Progenitor cell of endocrine pancreas (in vitro differentiated cells): Measurements from ENCODE around the gene TNP2. TPM values are rescaled to one million over a fixed set of nuclear protein-coding genes. Genes with fewer than 3 reads are reported as not detected.

Experiments
- DNase-seq: peaks from one replicate; pipeline ENCODE4 v3.0.0; 2021; ENCODE audit warnings: low spot score; ENCODE audit not compliant: unreplicated experiment
- H3K27ac Mint-ChIP-seq: 2 replicates; pipeline ENCODE4 v1.8.0; 2021; ENCODE audit warnings: mild to moderate bottlenecking, moderate library complexity, mixed read lengths
- H3K27me3 Mint-ChIP-seq: 2 replicates; pipeline ENCODE4 v1.8.0; 2021; ENCODE audit warnings: mixed read lengths
- H3K36me3 Mint-ChIP-seq: 2 replicates; pipeline ENCODE4 v1.8.0; 2022; ENCODE audit warnings: mixed read lengths; ENCODE audit not compliant: insufficient read depth
- H3K4me1 Mint-ChIP-seq: 2 replicates; pipeline ENCODE4 v1.8.0; 2021; ENCODE audit warnings: low read depth, mixed read lengths
- H3K4me3 Mint-ChIP-seq: 2 replicates; pipeline ENCODE4 v1.8.0; 2021; ENCODE audit warnings: low read depth, mild to moderate bottlenecking, moderate library complexity, mixed read lengths
- H3K9me3 Mint-ChIP-seq: 2 replicates; pipeline ENCODE4 v1.8.0; 2021; ENCODE audit warnings: low read depth, mixed read lengths
- total RNA-seq: library from RNA; stranded (reverse); gene quantifications from 2 replicates; pipeline ENCODE4 v1.2.1, GENCODE V29; 2021
- TF ChIP-seq, protein P1 (sequence below): fragments of 200-600 bp; sonication (generic); IDR thresholded peaks from one replicate; pipeline ENCODE4 v1.5.0; 2021; ENCODE audit warnings: antibody characterized with exemption, mild to moderate bottlenecking; ENCODE audit not compliant: unreplicated experiment

Gene TNP2
- total RNA-seq, 1 donor from 2014 or later = not detected

DNA sequence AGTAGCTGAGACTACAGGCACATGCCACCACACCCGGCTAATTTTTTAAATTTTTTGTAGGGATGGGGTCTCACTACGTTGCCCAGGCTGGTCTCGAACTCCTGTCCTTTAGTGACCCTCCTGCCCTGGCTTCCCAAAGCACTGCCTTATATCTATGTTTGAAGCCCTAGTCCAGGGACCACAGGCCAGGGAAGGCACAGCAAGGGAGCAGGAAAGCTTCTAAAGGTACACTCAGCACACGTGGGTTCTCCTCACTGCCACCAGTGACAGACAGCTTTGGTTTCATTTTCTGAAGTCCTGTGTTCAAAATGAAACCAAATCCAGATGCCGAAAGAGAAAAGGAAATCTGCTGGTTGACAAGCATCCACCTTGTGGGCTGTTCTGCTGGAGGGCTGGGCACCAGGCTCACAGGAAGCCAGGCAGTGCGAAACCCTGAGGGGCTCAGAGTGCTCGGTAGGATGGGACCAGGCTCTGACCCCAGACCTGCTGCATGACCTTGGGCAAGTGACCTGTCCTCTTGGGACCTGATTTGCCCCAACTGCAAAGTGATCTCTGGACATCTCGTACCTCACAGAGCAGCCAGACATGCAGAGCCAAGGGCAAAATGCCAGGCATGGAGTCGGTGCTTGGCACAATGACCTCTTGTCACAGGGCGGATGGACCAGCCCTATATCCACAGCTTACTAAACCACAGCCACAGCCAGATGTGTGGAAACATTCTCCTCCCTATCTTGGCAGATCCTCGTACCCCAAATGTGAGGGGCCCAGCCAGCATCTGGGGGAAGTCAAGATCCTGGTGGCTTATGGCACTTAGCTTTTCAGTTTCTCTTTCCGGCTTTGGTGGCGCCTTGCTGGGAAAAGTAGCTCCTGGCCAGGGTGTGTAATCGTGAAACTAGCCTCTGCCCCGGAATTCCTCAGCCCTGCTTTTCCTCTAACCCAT, 10.3 kb downstream of the TNP2 start:
- Mint-ChIP-seq H3K27ac (no peak overlapping the region), H3K36me3 (no peaks in the 10 kb centered on the region), H3K9me3 (no peaks in the 10 kb centered on the region), H3K4me1 (peaks cover 20% of the 10 kb centered on the region), H3K4me3 (no peak overlapping the region), H3K27me3 (peaks cover 3% of the 10 kb centered on the region)
- no peak for DNase-seq
- TF ChIP-seq, protein P1, sequence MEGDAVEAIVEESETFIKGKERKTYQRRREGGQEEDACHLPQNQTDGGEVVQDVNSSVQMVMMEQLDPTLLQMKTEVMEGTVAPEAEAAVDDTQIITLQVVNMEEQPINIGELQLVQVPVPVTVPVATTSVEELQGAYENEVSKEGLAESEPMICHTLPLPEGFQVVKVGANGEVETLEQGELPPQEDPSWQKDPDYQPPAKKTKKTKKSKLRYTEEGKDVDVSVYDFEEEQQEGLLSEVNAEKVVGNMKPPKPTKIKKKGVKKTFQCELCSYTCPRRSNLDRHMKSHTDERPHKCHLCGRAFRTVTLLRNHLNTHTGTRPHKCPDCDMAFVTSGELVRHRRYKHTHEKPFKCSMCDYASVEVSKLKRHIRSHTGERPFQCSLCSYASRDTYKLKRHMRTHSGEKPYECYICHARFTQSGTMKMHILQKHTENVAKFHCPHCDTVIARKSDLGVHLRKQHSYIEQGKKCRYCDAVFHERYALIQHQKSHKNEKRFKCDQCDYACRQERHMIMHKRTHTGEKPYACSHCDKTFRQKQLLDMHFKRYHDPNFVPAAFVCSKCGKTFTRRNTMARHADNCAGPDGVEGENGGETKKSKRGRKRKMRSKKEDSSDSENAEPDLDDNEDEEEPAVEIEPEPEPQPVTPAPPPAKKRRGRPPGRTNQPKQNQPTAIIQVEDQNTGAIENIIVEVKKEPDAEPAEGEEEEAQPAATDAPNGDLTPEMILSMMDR = no peak

DNA sequence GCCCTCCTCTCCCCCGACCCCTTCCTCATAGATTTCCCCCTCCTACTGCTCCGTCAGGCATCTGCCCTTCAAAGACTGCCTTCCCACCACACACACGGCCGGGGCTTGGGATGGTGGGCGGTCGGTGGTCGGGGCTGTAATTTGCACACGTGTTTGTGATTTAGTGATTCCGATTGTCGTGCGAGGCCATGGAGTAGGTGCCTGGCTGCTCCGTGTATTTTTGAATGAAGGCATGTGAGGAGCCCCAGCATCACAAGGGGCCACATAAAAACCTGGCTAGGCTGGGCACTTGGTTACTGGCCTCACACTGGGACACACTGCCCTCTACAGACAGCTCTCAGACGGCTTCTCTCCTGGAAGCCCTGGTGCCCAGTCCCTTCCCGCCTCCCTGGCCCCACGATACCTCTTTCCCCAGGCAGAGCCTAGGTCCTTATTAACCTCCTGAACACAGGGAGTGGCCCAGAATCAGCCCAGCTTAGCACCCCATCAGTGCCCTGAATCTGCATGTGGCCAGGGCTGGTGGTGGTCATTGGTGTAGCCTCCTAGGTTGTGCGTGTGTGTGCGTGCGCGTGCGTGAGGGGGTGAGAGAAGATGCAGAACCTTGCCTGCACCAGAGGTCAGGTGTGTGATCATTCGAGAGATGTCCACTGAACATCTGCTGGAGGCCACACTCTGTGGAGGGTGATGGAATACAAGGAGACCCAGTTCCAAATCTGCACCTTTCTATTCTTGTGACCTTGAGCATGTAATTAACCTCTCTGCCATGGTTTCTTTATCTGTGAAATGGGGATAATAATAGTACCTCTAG, 11.8 kb downstream of the TNP2 start:
- DNase-seq = peak; percentile 39
- Mint-ChIP-seq H3K4me3 (peak overlapping the region; percentile 89), H3K36me3 (peaks cover 2% of the 10 kb centered on the region), H3K9me3 (no peaks in the 10 kb centered on the region), H3K27me3 (peaks cover 3% of the 10 kb centered on the region), H3K4me1 (peaks cover 20% of the 10 kb centered on the region), H3K27ac (peak overlapping the region; percentile 93)
- TF ChIP-seq, protein P1 = peak; percentile 70

DNA sequence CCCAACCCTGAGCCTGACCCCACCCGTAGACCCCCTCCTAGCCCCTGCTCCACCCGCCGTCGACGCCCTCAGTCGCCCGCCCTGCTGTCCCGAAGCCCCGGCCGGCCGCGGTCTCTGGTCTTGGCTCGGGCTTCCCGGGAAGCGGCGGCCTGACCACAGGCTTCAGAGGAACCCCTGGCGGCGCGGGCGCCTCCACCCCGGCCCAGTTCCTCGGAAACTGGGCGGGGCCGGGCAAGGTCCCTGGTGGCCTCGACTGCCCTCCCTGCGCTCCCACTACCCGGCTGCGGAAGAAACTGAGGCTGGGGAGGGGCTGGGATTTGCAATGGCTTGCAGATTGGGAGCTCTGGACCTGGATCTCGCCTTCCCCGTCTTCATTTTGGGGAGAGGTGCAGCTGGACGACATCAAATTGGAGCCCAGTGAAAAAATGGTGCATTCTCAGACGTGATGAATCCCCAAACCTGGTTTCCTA, 12.4 kb downstream of the TNP2 start:
- Mint-ChIP-seq H3K9me3 (no peaks in the 10 kb centered on the region), H3K27me3 (peaks cover 3% of the 10 kb centered on the region), H3K27ac (peak overlapping the region; percentile 98), H3K4me1 (peaks cover 20% of the 10 kb centered on the region), H3K4me3 (peak overlapping the region; percentile 89), H3K36me3 (peaks cover 2% of the 10 kb centered on the region)
- DNase-seq = peak; percentile 42
- TF ChIP-seq, protein P1 = no peak

DNA sequence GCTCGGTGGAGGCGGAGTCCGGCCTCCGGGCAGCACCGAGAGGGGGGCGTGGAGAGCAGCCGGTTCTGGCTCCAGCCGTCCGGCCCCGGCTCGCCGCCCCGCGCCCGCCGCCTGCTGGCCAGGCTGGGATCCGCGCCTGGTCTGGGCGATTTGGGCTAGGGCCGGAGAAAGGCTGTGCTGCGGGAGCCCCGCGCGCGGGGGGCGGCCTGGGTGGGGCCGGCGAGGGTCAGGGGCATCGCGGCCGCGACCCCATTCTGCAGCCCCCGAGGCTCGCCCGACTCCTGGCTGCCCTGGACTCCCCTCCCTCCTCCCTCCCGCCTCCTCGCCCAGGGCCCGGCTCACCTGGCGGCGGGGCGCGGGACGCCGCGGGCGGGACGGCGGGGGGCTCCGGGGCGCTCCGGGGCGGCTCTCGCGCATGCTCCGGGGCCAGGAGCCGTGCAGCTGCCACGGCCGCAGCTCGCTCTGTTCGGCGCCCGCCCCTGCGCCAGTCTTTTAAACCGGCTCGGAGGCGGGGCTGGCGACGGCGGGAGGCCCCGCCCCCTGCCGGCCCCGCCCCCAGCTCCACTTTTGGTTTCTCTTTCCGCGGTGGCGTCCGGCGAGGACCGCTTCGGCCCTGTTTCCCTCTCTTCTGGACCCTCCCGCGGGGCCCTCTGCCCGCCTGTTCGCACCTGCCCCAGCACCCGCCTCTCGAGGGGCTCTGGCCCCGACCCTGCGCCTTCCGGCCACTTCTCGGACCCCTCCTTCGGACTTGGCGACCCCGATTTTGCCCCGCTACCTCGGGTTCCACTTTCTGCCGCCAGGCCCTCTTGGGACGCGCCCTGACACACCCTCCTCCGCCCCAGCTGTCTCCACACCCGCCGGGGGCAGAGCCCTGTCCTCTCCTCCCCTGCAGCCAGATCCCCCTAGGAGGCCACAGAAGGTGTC, 13.1 kb downstream of the TNP2 start, which contains the start of gene SOCS1:
TSS of gene SOCS1 (minus strand) at position 468 of the 924 bp plus-strand sequence. CDS start 726 bp downstream, outside the sequence.
- TF ChIP-seq, protein P1 = peak; percentile 98
- Mint-ChIP-seq H3K4me3 (peak within 1 kb of the TSS; percentile 89), H3K9me3 (no peaks in the 10 kb centered on the region), H3K4me1 (peaks cover 20% of the 10 kb centered on the region), H3K27ac (peak within 1 kb of the TSS; percentile 98), H3K36me3 (peaks cover 2% of the 10 kb centered on the region), H3K27me3 (peaks cover 3% of the 10 kb centered on the region)
- DNase-seq = peak; percentile 94
